Stimulated activated CD4-positive, alpha-beta T cell treated with anti-CD3 and anti-CD28 coated beads, TNF-alpha, amount 100 ng/mL, for 48 hours (primary cell): ENCODE data around the gene UNC5C.

Source experiments
- DNase-seq, 3 donors: peaks; one replicate each; pipeline ENCODE4 v3.0.0-alpha.2; 2020; ENCODE audit warnings: low read depth in 3 of 3

The UNC5C gene

DNA sequence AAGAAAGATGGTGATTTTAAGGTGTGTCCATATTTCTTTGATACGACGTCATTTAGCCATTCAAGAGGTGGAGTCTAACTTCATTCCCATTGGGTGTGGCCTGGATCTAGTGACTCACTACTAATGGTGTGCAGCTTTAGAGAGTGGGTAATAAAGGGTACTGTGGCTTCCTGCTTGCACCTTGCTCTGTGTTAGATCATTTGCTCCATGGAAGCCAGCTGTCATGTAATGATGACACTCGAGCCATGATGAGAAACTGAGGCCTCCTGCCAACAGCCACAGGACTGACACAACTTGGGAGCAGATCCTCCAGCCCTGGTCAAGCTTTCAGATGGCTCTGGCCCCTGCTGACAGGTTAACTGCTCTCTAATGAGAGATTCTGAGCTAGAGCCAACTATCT, 82.0 kb downstream of the UNC5C start:
- no peak for DNase-seq

DNA sequence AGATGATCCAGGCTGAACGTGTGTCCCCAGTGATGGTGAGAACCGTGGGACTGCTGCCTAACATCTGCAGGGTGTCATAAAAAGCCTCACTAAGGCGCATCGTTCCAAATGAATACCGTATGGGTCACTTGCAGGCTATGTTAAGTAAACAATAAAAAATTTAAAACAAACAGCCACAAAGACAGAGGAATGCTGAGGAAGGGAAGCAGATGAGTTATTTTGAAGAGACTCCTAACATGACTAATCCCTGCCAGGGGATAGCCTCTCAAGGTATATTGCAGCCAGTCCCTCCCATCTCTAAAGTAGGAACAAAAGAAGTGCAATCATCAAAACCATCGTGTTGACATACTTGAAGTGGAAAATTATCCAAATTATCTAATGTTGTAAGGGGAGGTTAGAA, 83.8 kb downstream of the UNC5C start:
- no peak for DNase-seq

GRCh38 chr4:95462921-95463320, 85.9 kb downstream of the UNC5C start:
- DNase-seq, result no peak

- DNase-seq, result no peak
Observed at GRCh38 chr4:95457353-95457752, 91.4 kb downstream of the UNC5C start.

GRCh38 chr4:95450294-95450693, 98.5 kb downstream of the UNC5C start:
- no peak for DNase-seq

GRCh38 chr4:95446173-95446572, 102.6 kb downstream of the UNC5C start:
- no peak for DNase-seq

GRCh38 chr4:95445251-95445650, 103.5 kb downstream of the UNC5C start:
- DNase-seq, result no peak

DNA sequence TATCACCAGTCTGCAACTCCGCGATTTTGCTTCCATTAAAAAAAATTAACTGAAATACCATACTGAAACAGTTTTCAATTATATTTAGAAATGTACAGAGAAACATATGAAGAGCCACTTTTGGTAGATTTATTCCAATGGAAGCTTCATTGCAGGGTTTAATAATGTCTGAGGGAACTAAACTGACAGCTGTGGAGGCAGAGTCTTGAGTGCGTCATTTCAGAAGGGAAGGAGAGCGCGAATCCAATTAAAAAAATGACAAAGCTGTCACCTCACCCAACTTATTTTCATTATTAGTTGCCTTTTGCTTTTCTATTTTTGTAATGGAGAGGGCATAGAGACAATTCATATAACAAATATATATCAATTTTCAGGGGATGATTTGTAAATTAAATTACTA, 104.0 kb downstream of the UNC5C start:
- no peak for DNase-seq

DNA sequence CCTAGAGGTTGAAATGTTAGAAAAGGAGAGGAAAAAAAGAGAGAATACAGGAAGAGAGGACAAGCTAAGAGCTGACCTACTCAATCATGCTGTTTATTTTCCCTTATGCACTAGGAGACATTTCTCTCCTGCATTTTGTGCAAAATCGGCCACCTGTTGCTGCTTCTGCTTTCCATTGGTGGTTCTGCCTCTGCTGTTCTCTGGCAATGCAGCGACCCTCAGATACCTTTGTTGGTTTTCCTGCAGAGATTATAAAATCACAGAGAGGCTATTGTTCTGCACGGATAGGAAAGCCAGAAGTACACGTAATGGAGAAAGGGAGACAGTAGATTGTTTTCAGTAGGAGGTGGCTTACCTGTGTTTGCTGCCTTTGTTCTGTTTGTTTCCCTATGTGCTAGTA, 108.9 kb downstream of the UNC5C start:
- no peak for DNase-seq

DNA sequence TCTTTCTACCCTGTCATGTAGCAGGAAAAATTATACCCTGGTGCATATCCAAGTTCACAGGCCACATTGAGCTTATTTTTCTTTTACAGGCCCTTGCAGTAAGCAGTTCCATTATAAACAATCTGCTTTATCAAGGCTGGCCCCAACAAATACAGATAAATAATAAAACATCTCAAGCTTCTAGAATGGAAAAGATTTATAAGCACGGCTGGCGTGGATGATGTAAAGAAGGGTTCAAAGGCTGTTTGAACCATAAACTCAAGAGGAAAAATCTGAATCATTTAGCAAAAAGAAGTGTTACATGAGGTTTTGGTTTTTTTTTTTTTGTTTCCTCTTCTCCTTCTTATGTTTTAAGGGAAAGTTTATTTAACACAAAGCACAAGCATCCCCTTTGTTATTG, 109.7 kb downstream of the UNC5C start:
- DNase-seq, result no peak

DNA sequence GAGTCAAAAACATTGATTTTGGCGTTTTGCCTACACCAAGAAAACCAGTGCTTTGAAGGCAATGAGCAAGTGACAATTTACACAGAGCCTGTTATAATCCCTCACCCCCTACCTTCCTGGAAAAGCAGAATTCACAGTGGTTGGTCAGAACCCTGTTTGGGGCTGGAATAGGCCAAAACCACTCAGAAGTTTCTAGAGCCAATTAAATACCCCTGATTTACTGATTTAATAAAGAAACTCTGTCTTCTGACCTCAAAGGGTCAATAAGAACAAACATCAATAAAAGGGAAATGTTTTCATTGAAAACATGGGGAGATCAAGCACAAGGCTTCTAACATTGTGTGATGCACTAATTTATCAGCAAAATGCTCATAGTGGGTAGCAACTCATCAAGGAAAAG, 116.3 kb downstream of the UNC5C start:
- no peak for DNase-seq

DNA sequence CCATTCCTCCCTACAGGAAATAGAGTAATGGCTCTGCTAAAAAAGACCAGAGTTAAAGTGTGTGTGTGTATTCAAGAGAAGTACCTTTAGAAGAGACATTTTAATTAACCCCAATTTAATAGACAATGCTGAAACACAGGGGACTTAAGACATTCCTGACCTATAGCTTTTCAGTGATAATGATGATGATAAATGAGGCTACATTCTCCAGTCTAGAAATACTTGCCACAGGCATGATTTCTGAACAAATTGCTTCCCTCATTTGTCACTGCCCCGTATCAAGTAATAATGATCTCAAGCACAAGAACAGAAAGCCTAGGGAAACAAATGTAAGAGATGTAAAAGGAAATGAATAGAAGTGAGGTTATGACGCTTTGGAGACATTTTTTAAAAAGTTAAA, 117.1 kb downstream of the UNC5C start:
- DNase-seq, result no peak

DNA sequence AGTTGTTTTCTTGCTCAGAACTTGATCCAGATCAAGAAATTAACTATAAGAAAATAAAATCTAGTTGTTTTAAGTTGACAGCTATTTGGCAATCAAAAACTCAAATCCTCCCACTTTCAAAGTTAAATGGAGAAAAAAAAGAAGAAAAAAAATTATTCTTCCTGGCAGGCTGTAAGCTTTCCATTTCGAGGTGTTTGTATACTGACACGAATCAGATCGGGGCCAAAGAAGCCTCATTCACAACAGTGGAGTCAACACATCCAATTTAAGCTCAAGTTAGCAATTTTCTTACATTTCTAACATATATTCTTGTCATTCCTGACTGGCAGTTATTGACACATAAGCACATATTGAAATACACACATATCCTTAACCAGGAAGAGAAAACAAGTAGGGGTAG, 119.4 kb downstream of the UNC5C start:
- no peak for DNase-seq

DNA sequence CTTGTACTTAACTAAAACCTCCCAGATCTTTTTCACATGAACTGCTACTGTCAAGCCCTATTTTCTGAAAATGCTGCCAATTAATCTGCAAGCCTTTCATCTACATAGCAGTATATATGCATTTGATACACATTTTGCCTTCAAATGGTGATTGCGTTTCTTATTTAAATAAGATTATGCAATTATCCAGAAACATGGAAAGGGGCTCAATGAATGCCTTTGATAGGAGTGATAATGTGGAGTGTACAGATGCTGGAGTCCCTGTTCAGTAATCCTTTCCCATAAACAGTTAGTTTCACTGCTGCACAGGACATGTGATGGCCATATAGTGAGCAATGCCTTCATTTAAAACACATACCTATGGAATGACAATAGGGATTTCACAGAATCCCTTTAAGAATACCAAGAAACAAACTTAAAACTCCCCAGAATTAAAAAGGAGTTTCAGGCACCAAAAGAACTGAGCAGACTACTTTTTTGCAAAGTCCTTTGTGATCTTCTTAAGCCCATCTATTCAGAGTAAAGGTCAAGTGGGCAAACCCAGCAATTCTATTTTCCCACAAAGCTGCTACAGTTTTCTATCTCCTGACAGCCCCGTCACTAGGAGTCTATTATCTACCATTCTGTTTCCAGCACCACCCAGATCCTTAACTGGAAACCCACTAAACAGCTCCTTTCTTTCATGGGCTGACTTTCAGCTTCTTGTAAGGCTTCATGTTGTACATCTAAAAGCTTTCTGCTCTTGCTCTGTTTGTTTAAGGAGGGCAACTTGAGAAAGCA, 120.3 kb downstream of the UNC5C start:
- DNase-seq, result no peak

DNA sequence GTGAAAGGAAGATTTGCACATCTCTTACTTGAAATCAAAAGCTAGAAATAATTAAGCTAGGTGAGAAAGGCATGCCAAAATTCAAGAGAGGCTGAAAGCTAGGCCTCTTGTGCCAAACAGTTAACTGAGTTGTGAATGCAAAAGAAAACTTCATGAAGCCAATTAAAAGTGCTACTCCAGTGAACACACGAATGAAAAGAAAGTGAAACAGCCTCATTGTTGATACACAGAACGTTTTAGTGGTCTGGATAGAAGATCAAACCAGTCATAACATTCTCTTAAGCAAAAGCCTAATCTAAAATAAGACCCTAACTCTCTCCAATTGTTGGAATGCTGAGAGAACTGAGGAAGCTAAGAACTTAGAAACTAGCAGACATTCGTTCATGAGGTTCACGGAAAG, 122.3 kb downstream of the UNC5C start:
- DNase-seq, result no peak

- DNase-seq, result no peak
Observed at GRCh38 chr4:95422436-95422835, 126.3 kb downstream of the UNC5C start.

DNA sequence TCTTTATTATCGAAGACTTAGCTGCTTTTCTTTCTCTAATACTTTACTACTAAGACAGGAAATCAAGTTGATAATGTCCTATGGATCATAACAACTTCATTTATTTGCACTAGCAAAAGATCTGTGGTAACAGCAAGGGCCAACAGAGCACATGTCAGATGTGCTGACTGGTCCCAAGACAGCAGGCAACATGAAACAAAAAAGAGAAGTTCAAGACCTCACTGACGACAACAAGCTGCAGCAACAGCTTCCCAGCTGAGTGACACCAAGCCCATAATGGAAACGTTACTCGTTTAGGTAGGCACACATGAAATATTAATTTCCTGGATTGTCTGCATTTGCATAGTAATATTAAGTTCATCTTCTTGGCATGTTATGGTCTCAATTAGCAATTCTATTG, 126.9 kb downstream of the UNC5C start:
- DNase-seq, result no peak

GRCh38 chr4:95417531-95417930, 131.2 kb downstream of the UNC5C start:
- DNase-seq, result no peak

GRCh38 chr4:95415346-95415771, 133.4 kb downstream of the UNC5C start:
- no peak for DNase-seq

- no peak for DNase-seq
Observed at GRCh38 chr4:95411371-95412088, 137.2 kb downstream of the UNC5C start.

GRCh38 chr4:95410387-95410977, 138.3 kb downstream of the UNC5C start:
- DNase-seq, result no peak

GRCh38 chr4:95409750-95410149, 139.0 kb downstream of the UNC5C start:
- DNase-seq, result no peak

DNA sequence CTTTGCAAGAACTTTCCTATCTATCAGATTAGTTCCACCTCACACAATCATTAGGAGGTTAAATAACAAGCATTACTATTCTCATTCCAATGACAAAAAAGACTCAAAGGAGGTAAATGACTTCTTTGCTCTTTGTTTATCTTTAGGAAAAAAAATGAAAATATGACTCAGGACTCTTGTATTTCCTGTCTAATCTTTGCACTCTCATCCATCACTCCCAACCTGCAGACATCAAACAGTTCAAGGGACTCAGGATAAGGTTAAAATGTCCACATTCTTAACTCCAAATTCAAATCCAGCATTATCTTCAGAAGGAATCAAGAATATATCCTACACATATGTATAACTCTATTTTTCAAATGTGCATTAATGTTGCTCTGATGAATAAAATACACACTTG, 139.6 kb downstream of the UNC5C start:
- no peak for DNase-seq
